H1 (cell line): ENCODE results near the gene TMEM79.

Experiments
- ASH2L ChIP-seq: fragments of 200-600, 300-600 bp; sonication (generic); IDR thresholded peaks from one replicate; pipeline ENCODE4 v1.7.1; 2017; ENCODE audit warnings: low read length
- EGR1 ChIP-seq: IDR thresholded peaks from 2 replicates; pipeline ENCODE4 v1.6.1; 2011; ENCODE audit warnings: low read depth, low read length, borderline replicate concordance
- KDM1A ChIP-seq: fragments of 200-600, 300-600 bp; sonication (generic); IDR thresholded peaks from 2 replicates; pipeline ENCODE4 v1.7.1; 2016; ENCODE audit warnings: mild to moderate bottlenecking, low read length, borderline replicate concordance
- YY1 ChIP-seq: IDR thresholded peaks from 2 replicates; pipeline ENCODE4 v1.6.1; 2011; ENCODE audit warnings: low read depth, mild to moderate bottlenecking, low read length
- TF ChIP-seq, protein P1 (sequence below), 3 experiments: IDR thresholded peaks; 1 replicate in 2 of 3; 2 replicates in 1 of 3; pipeline versions ENCODE4 v1.5.1 to v1.6.1; 2011; ENCODE audit warnings: low read length in 3 of 3, mild to moderate bottlenecking in 3 of 3, inconsistent platforms in 2 of 3, low read depth in 1 of 3, moderate library complexity in 1 of 3; ENCODE audit not compliant: insufficient read depth in 1 of 3; ENCODE audit errors: control extremely low read depth in 1 of 3
- TF ChIP-seq, protein P2 (sequence below): IDR thresholded peaks from 2 replicates; pipeline ENCODE4 v1.6.1; 2012; ENCODE audit warnings: inconsistent platforms

GRCh38 chr1:156249593-156249992 lies 34.5 kb upstream of the TMEM79 start:
- TF ChIP-seq YY1 (no peak), KDM1A (no peak), EGR1 (no peak), ASH2L (no peak)
- TF ChIP-seq, protein P1, sequence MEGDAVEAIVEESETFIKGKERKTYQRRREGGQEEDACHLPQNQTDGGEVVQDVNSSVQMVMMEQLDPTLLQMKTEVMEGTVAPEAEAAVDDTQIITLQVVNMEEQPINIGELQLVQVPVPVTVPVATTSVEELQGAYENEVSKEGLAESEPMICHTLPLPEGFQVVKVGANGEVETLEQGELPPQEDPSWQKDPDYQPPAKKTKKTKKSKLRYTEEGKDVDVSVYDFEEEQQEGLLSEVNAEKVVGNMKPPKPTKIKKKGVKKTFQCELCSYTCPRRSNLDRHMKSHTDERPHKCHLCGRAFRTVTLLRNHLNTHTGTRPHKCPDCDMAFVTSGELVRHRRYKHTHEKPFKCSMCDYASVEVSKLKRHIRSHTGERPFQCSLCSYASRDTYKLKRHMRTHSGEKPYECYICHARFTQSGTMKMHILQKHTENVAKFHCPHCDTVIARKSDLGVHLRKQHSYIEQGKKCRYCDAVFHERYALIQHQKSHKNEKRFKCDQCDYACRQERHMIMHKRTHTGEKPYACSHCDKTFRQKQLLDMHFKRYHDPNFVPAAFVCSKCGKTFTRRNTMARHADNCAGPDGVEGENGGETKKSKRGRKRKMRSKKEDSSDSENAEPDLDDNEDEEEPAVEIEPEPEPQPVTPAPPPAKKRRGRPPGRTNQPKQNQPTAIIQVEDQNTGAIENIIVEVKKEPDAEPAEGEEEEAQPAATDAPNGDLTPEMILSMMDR (IDR thresholded peaks at IDR 0.05; ENCODE audit: control extremely low read depth in 1 of 3, insufficient read depth in 1 of 3, low read depth in 1 of 3, low read length in 3 of 3) = no peak
- TF ChIP-seq, protein P2, sequence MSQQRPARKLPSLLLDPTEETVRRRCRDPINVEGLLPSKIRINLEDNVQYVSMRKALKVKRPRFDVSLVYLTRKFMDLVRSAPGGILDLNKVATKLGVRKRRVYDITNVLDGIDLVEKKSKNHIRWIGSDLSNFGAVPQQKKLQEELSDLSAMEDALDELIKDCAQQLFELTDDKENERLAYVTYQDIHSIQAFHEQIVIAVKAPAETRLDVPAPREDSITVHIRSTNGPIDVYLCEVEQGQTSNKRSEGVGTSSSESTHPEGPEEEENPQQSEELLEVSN = no peak
